A549 (cell line): Measurements from ENCODE around the gene DCUN1D2.

Experiments used
- CEBPB ChIP-seq, 2 experiments: fragments of >200 bp in 1 of 2; sonication (Bioruptor Twin) in 1 of 2; formaldehyde crosslinking in 1 of 2; IDR thresholded peaks; 2 replicates each; pipeline ENCODE4 v1.6.1; 2012 to 2016
- EHMT2 ChIP-seq: fragments of 200-600 bp; sonication (generic); IDR thresholded peaks from 2 replicates; pipeline ENCODE4 v1.6.1; 2016; ENCODE audit warnings: antibody characterized with exemption, low read depth, mild to moderate bottlenecking, moderate library complexity
- FOSB ChIP-seq: fragments of 250-450 bp; sonication (Bioruptor Pico); IDR thresholded peaks from 2 replicates; pipeline ENCODE4 v1.5.0; 2020; ENCODE audit warnings: mild to moderate bottlenecking, moderate library complexity
- FOXS1 ChIP-seq: fragments of 250-450 bp; sonication (Bioruptor Pico); IDR thresholded peaks from 2 replicates; pipeline ENCODE4 v1.5.0; 2020; ENCODE audit warnings: mild to moderate bottlenecking, moderate library complexity
- KDM1A ChIP-seq: fragments of 200-600 bp; sonication (generic); IDR thresholded peaks from 2 replicates; pipeline ENCODE4 v1.6.1; 2016; ENCODE audit warnings: low read depth, mild to moderate bottlenecking
- POLR2A ChIP-seq: IDR thresholded peaks from 2 replicates; pipeline ENCODE4 v1.6.1; 2012; ENCODE audit warnings: mild to moderate bottlenecking, low read length
- SMC3 ChIP-seq: fragments of >200 bp; sonication (Bioruptor Twin); formaldehyde crosslinking; IDR thresholded peaks from 3 replicates; pipeline ENCODE4 v1.6.1; 2018; ENCODE audit warnings: inconsistent platforms
- SREBF2 ChIP-seq: fragments of 450-650 bp; IDR thresholded peaks from 2 replicates; pipeline ENCODE4 v1.6.1; 2014; ENCODE audit warnings: mild to moderate bottlenecking, moderate library complexity
- TFCP2L1 ChIP-seq: fragments of 250-450 bp; sonication (Bioruptor Pico); IDR thresholded peaks from 2 replicates; pipeline ENCODE4 v1.5.0; 2021; ENCODE audit warnings: mild to moderate bottlenecking
- TF ChIP-seq, protein P1 (sequence below): fragments of >200 bp; sonication (Bioruptor Twin); formaldehyde crosslinking; IDR thresholded peaks from 3 replicates; pipeline ENCODE4 v1.5.1; 2016
- TF ChIP-seq, protein P2 (sequence below): fragments of 200-600 bp; sonication (generic); IDR thresholded peaks from 2 replicates; pipeline ENCODE4 v1.6.1; 2016; ENCODE audit warnings: antibody characterized with exemption, mild to moderate bottlenecking, moderate library complexity
- TF ChIP-seq, protein P3 (sequence below): fragments of 150-350 bp; IDR thresholded peaks from 2 replicates; pipeline ENCODE4 v1.6.1; 2014; ENCODE audit warnings: low read depth, mild to moderate bottlenecking, low read length
- TF ChIP-seq, protein P4 (sequence below): IDR thresholded peaks from 2 replicates; pipeline ENCODE4 v1.6.1; 2012; ENCODE audit warnings: low read depth, borderline replicate concordance

DNA sequence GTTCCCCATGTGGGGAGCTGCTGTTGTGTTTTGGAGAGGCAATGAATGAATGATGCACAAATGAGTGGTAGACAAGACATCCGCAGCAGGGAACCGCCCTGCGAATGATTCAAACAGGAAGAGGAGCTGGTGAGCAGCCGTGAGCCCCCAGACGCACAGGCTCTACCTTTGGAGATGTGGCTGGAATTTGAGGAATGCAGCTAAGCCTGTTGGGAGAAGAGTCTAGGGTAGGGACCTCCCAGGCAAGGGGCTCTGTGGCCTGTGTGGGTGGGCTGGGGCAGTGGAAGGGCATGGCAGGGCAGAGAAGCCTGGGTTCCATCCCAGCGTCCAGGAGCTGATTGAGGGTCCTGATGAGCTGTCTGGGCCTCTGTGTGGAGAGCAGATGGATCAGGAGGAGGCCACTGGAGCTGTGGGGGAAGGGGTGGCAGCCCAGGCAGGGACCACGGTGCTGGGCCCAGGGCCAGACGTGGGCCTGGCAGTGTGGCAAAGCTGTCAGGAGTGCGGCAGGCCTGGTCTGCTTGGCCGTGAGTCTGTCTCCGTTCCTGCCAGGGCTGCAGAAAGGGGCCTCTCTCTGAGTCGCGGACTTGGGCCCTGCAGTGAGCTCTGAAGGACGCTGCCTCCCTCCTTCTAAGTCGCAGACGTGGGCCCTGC, 41.8 kb upstream of the DCUN1D2 start:
- TF ChIP-seq FOSB (CRISPR knock-in tag) (no peak), POLR2A (no peak), CEBPB (IDR thresholded peaks at IDR 0.05) (no peak), KDM1A (no peak), SMC3 (no peak), EHMT2 (no peak), SREBF2 (no peak), FOXS1 (CRISPR knock-in tag) (no peak), TFCP2L1 (no peak)
- TF ChIP-seq, protein P1, sequence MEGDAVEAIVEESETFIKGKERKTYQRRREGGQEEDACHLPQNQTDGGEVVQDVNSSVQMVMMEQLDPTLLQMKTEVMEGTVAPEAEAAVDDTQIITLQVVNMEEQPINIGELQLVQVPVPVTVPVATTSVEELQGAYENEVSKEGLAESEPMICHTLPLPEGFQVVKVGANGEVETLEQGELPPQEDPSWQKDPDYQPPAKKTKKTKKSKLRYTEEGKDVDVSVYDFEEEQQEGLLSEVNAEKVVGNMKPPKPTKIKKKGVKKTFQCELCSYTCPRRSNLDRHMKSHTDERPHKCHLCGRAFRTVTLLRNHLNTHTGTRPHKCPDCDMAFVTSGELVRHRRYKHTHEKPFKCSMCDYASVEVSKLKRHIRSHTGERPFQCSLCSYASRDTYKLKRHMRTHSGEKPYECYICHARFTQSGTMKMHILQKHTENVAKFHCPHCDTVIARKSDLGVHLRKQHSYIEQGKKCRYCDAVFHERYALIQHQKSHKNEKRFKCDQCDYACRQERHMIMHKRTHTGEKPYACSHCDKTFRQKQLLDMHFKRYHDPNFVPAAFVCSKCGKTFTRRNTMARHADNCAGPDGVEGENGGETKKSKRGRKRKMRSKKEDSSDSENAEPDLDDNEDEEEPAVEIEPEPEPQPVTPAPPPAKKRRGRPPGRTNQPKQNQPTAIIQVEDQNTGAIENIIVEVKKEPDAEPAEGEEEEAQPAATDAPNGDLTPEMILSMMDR = no peak
- TF ChIP-seq, protein P2, sequence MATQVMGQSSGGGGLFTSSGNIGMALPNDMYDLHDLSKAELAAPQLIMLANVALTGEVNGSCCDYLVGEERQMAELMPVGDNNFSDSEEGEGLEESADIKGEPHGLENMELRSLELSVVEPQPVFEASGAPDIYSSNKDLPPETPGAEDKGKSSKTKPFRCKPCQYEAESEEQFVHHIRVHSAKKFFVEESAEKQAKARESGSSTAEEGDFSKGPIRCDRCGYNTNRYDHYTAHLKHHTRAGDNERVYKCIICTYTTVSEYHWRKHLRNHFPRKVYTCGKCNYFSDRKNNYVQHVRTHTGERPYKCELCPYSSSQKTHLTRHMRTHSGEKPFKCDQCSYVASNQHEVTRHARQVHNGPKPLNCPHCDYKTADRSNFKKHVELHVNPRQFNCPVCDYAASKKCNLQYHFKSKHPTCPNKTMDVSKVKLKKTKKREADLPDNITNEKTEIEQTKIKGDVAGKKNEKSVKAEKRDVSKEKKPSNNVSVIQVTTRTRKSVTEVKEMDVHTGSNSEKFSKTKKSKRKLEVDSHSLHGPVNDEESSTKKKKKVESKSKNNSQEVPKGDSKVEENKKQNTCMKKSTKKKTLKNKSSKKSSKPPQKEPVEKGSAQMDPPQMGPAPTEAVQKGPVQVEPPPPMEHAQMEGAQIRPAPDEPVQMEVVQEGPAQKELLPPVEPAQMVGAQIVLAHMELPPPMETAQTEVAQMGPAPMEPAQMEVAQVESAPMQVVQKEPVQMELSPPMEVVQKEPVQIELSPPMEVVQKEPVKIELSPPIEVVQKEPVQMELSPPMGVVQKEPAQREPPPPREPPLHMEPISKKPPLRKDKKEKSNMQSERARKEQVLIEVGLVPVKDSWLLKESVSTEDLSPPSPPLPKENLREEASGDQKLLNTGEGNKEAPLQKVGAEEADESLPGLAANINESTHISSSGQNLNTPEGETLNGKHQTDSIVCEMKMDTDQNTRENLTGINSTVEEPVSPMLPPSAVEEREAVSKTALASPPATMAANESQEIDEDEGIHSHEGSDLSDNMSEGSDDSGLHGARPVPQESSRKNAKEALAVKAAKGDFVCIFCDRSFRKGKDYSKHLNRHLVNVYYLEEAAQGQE = no peak
- TF ChIP-seq, protein P3, sequence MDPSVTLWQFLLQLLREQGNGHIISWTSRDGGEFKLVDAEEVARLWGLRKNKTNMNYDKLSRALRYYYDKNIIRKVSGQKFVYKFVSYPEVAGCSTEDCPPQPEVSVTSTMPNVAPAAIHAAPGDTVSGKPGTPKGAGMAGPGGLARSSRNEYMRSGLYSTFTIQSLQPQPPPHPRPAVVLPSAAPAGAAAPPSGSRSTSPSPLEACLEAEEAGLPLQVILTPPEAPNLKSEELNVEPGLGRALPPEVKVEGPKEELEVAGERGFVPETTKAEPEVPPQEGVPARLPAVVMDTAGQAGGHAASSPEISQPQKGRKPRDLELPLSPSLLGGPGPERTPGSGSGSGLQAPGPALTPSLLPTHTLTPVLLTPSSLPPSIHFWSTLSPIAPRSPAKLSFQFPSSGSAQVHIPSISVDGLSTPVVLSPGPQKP = no peak
- TF ChIP-seq, protein P4, sequence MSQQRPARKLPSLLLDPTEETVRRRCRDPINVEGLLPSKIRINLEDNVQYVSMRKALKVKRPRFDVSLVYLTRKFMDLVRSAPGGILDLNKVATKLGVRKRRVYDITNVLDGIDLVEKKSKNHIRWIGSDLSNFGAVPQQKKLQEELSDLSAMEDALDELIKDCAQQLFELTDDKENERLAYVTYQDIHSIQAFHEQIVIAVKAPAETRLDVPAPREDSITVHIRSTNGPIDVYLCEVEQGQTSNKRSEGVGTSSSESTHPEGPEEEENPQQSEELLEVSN = no peak
